ENCODE results near the gene ADD1. TPM values are rescaled to one million over a fixed set of nuclear protein-coding genes. Genes with fewer than 3 reads are reported as not detected.

Gene ADD1
- total RNA-seq, 4 donors from 2014 or later: 253 to 402 (median 311) TPM

- Histone ChIP-seq H3K27me3 (no peaks in the 10 kb centered on the region), H3K27ac (replicated peaks in 1 of 4) (peak overlapping the region; percentile 80 to 96 (median 94)), H3K4me1 (peaks cover 36 to 44% (median 41%) of the 10 kb centered on the region in 4 donors), H3K4me3 (no peak overlapping the region), H3K9me3 (no peaks in the 10 kb centered on the region), H3K36me3 (peaks cover 34 to 68% (median 64%) of the 10 kb centered on the region in 4 donors)
- TF ChIP-seq CTCF (IDR thresholded peaks at IDR 0.05): no peak
- TF ChIP-seq EP300 (IDR thresholded peaks at IDR 0.05): no peak
- no peak for TF ChIP-seq POLR2A (IDR thresholded peaks at IDR 0.05; ENCODE audit: low read depth)
- no peak for TF ChIP-seq POLR2AphosphoS5 (IDR thresholded peaks at IDR 0.05)
- DNase-seq (ENCODE audit: extremely low spot score): no peak
- 75% methylated on average over 9 of the region's 12 CpGs for WGBS
- intact Hi-C loops (cut with DNase I): loop anchor here (10.0 kb wide), 1 partner anchor 165 kb away; no protein-coding TSS in a partner anchor
These were observed 86.6 kb downstream of the ADD1 start for GRCh38 chr4:2930135-2930757.

GRCh38 chr4:2930758-2931511 lies 87.3 kb downstream of the ADD1 start:
- WGBS: 75% methylated on average over 23 of the region's 34 CpGs
- Histone ChIP-seq H3K4me1 (peaks cover 42 to 50% (median 48%) of the 10 kb centered on the region in 4 donors), H3K9me3 (no peaks in the 10 kb centered on the region), H3K36me3 (peaks cover 32 to 61% (median 58%) of the 10 kb centered on the region in 4 donors), H3K4me3 (no peak overlapping the region), H3K27ac (replicated peaks in 1 of 4) (peak overlapping the region; percentile 80 to 96 (median 94)), H3K27me3 (no peaks in the 10 kb centered on the region)
- TF ChIP-seq POLR2AphosphoS5 (IDR thresholded peaks at IDR 0.05): peak; percentile 20 to 23
- TF ChIP-seq EP300 (IDR thresholded peaks at IDR 0.05): no peak
- intact Hi-C loops (cut with DNase I): loop anchor here (10.0 kb wide), 1 partner anchor 166 kb away; no protein-coding TSS in a partner anchor
- DNase-seq (ENCODE audit: extremely low spot score): no peak

GRCh38 chr4:2931512-2932301 lies 88.1 kb downstream of the ADD1 start:
- intact Hi-C loops (cut with DNase I): loop anchor here (10.0 kb wide), 1 partner anchor 167 kb away; no protein-coding TSS in a partner anchor
- WGBS: 81% methylated on average over 28 of the region's 38 CpGs

GRCh38 chr4:2932321-2932950 lies 88.8 kb downstream of the ADD1 start:
- H3K27ac ChIP-seq (replicated peaks in 1 of 4): peak overlapping the region; percentile 80 to 96 (median 94)
- H3K36me3 ChIP-seq: peaks cover 20 to 54% (median 46%) of the 10 kb centered on the region in 4 donors
- no peaks in the 10 kb centered on the region for H3K27me3 ChIP-seq
- H3K9me3 ChIP-seq: no peaks in the 10 kb centered on the region
- H3K4me3 ChIP-seq: no peak overlapping the region
- peaks cover 55 to 64% (median 63%) of the 10 kb centered on the region in 4 donors for H3K4me1 ChIP-seq
- WGBS: 75% methylated on average over 17 of the region's 18 CpGs
- intact Hi-C loops (cut with DNase I): loop anchor here (10.0 kb wide), 1 partner anchor 168 kb away; no protein-coding TSS in a partner anchor
- no peak for DNase-seq (ENCODE audit: extremely low spot score)
- TF ChIP-seq CTCF (IDR thresholded peaks at IDR 0.05) (no peak), POLR2AphosphoS5 (IDR thresholded peaks at IDR 0.05) (no peak), POLR2A (IDR thresholded peaks at IDR 0.05; ENCODE audit: low read depth) (no peak), EP300 (IDR thresholded peaks at IDR 0.05) (no peak)

More at GRCh38 chr4:2931512-2932301, 88.1 kb downstream of the ADD1 start:
- peaks cover 50 to 58% (median 56%) of the 10 kb centered on the region in 4 donors for H3K4me1 ChIP-seq
- TF ChIP-seq CTCF (IDR thresholded peaks at IDR 0.05) (peak in 1 of 3 experiments; percentile 2), POLR2A (IDR thresholded peaks at IDR 0.05; ENCODE audit: low read depth) (no peak), EP300 (IDR thresholded peaks at IDR 0.05) (no peak), POLR2AphosphoS5 (IDR thresholded peaks at IDR 0.05) (peak; percentile 36 to 40)
- no peaks in the 10 kb centered on the region for H3K9me3 ChIP-seq
- H3K4me3 ChIP-seq: no peak overlapping the region
- H3K27ac ChIP-seq (replicated peaks in 1 of 4): peak overlapping the region; percentile 80 to 96 (median 94)
- no peaks in the 10 kb centered on the region for H3K27me3 ChIP-seq
- no peak for DNase-seq (ENCODE audit: extremely low spot score)
- H3K36me3 ChIP-seq: peaks cover 24 to 54% (median 50%) of the 10 kb centered on the region in 4 donors
